ENCODE measurements around the gene OR5AU1. TPM values are rescaled to one million over a fixed set of nuclear protein-coding genes. Genes with fewer than 3 reads are reported as not detected.

OR5AU1 gene
- total and polyA plus RNA-seq, 2 of the 13 experiments (the other 11 are each of a cell fraction or from before 2014, with no cell fraction given), result not detected

DNA sequence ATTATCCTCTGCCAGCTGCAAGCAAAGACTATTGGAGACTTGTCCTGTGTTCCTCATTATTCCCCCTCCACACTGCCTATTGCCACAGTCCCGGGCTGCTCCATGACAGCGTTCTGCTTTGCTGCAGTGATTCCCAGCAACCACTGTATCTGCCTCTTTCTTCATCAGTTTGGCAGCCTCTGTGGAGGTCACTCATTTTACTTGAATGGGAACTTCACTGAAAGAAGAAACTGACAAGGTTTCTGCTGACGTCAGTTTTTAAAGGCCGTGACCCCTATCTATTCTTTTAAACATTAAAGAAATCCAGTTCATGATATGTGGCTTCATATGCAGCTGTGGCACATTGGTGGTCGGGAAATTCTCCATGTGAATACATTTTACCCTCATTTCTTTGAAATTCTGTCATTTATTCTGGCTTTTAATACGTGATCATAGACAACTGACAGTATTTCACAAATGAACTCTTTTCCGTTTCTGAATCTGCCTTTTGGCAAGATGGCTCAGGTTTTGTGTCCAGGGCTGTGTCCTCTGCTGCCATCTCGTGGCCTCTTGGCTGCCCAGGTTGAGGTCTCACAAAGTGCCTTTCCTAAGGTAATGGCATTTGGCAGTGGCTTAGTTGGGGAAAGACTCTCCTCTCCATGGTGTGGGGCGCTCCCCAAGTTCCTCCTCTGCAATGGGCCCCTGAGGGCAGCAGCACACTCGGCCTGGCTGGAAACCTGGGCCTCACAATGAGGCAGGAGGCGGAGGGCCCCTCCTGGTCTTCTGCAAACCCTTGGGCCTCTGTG, 49.2 kb downstream of the OR5AU1 start (continued):
- TF ChIP-seq, protein P1, sequence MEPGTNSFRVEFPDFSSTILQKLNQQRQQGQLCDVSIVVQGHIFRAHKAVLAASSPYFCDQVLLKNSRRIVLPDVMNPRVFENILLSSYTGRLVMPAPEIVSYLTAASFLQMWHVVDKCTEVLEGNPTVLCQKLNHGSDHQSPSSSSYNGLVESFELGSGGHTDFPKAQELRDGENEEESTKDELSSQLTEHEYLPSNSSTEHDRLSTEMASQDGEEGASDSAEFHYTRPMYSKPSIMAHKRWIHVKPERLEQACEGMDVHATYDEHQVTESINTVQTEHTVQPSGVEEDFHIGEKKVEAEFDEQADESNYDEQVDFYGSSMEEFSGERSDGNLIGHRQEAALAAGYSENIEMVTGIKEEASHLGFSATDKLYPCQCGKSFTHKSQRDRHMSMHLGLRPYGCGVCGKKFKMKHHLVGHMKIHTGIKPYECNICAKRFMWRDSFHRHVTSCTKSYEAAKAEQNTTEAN (CRISPR knock-in tag; conservative IDR thresholded peaks at IDR 0.05), result 0 out of 2 replicates have a peak, but pooled peaks have one; percentile 41
- TF ChIP-seq ZNF383 (CRISPR knock-in tag; IDR thresholded peaks at IDR 0.05; ENCODE audit: borderline replicate concordance), result no peak
- TF ChIP-seq HNF4G (IDR thresholded peaks at IDR 0.05; ENCODE audit: borderline replicate concordance, low read depth, low read length), result 0 out of 2 replicates have a peak, but pooled peaks have one; percentile 1
- TF ChIP-seq HNF4G (CRISPR knock-in tag; IDR thresholded peaks at IDR 0.05; ENCODE audit: borderline replicate concordance, low read depth), result 0 out of 2 replicates have a peak, but pooled peaks have one; percentile 52
- TF ChIP-seq ZNF598 (CRISPR knock-in tag; IDR thresholded peaks at IDR 0.05; ENCODE audit: borderline replicate concordance), result peak; percentile 48; the same call in 1 of the 2 replicates
- TF ChIP-seq, protein P2, sequence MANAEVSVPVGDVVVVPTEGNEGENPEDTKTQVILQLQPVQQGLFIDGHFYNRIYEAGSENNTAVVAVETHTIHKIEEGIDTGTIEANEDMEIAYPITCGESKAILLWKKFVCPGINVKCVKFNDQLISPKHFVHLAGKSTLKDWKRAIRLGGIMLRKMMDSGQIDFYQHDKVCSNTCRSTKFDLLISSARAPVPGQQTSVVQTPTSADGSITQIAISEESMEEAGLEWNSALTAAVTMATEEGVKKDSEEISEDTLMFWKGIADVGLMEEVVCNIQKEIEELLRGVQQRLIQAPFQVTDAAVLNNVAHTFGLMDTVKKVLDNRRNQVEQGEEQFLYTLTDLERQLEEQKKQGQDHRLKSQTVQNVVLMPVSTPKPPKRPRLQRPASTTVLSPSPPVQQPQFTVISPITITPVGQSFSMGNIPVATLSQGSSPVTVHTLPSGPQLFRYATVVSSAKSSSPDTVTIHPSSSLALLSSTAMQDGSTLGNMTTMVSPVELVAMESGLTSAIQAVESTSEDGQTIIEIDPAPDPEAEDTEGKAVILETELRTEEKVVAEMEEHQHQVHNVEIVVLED (CRISPR knock-in tag; IDR thresholded peaks at IDR 0.05; ENCODE audit: borderline replicate concordance), result peak; percentile 28; the same call in 1 of the 2 replicates
- TF ChIP-seq, protein P3, sequence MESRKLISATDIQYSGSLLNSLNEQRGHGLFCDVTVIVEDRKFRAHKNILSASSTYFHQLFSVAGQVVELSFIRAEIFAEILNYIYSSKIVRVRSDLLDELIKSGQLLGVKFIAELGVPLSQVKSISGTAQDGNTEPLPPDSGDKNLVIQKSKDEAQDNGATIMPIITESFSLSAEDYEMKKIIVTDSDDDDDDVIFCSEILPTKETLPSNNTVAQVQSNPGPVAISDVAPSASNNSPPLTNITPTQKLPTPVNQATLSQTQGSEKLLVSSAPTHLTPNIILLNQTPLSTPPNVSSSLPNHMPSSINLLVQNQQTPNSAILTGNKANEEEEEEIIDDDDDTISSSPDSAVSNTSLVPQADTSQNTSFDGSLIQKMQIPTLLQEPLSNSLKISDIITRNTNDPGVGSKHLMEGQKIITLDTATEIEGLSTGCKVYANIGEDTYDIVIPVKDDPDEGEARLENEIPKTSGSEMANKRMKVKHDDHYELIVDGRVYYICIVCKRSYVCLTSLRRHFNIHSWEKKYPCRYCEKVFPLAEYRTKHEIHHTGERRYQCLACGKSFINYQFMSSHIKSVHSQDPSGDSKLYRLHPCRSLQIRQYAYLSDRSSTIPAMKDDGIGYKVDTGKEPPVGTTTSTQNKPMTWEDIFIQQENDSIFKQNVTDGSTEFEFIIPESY (CRISPR knock-in tag; IDR thresholded peaks at IDR 0.05), result peak; percentile 85
- TF ChIP-seq, protein P4, sequence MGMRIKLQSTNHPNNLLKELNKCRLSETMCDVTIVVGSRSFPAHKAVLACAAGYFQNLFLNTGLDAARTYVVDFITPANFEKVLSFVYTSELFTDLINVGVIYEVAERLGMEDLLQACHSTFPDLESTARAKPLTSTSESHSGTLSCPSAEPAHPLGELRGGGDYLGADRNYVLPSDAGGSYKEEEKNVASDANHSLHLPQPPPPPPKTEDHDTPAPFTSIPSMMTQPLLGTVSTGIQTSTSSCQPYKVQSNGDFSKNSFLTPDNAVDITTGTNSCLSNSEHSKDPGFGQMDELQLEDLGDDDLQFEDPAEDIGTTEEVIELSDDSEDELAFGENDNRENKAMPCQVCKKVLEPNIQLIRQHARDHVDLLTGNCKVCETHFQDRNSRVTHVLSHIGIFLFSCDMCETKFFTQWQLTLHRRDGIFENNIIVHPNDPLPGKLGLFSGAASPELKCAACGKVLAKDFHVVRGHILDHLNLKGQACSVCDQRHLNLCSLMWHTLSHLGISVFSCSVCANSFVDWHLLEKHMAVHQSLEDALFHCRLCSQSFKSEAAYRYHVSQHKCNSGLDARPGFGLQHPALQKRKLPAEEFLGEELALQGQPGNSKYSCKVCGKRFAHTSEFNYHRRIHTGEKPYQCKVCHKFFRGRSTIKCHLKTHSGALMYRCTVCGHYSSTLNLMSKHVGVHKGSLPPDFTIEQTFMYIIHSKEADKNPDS (CRISPR knock-in tag; IDR thresholded peaks at IDR 0.05), result 0 out of 2 replicates have a peak, but pooled peaks have one; percentile 45
- TF ChIP-seq, protein P5, sequence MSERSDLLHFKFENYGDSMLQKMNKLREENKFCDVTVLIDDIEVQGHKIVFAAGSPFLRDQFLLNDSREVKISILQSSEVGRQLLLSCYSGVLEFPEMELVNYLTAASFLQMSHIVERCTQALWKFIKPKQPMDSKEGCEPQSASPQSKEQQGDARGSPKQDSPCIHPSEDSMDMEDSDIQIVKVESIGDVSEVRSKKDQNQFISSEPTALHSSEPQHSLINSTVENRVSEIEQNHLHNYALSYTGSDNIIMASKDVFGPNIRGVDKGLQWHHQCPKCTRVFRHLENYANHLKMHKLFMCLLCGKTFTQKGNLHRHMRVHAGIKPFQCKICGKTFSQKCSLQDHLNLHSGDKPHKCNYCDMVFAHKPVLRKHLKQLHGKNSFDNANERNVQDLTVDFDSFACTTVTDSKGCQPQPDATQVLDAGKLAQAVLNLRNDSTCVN (CRISPR knock-in tag; IDR thresholded peaks at IDR 0.05; ENCODE audit: borderline replicate concordance), result no peak
- TF ChIP-seq ZNF614 (CRISPR knock-in tag; IDR thresholded peaks at IDR 0.05; ENCODE audit: borderline replicate concordance), result peak; percentile 96
- peak; percentile 77 for TF ChIP-seq SAP130 (CRISPR knock-in tag; IDR thresholded peaks at IDR 0.05; ENCODE audit: low read depth)
- no peak for TF ChIP-seq MAZ (IDR thresholded peaks at IDR 0.05; ENCODE audit: borderline replicate concordance, low read depth, low read length)
- 0 out of 2 replicates have a peak, but pooled peaks have one; percentile 21 for TF ChIP-seq MAZ (CRISPR knock-in tag; IDR thresholded peaks at IDR 0.05; ENCODE audit: low read depth)
- TF ChIP-seq HIVEP1 (CRISPR knock-in tag; IDR thresholded peaks at IDR 0.05), result peak; percentile 70; the same call in 1 of the 2 replicates
- TF ChIP-seq, protein P6, sequence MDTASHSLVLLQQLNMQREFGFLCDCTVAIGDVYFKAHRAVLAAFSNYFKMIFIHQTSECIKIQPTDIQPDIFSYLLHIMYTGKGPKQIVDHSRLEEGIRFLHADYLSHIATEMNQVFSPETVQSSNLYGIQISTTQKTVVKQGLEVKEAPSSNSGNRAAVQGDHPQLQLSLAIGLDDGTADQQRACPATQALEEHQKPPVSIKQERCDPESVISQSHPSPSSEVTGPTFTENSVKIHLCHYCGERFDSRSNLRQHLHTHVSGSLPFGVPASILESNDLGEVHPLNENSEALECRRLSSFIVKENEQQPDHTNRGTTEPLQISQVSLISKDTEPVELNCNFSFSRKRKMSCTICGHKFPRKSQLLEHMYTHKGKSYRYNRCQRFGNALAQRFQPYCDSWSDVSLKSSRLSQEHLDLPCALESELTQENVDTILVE (CRISPR knock-in tag; IDR thresholded peaks at IDR 0.05), result peak; percentile 76
- peak; percentile 55 for TF ChIP-seq ZNF768 (CRISPR knock-in tag; IDR thresholded peaks at IDR 0.05)
- peak in 1 of 2 experiments; percentile 41; a peak in 1 of 4 replicates for TF ChIP-seq POLR2A (IDR thresholded peaks at IDR 0.05; ENCODE audit: insufficient read depth in 1 of 2, low read depth in 2 of 2, low read length in 2 of 2)
- 0 out of 2 replicates have a peak, but pooled peaks have one; percentile 16 for TF ChIP-seq SP4 (CRISPR knock-in tag; IDR thresholded peaks at IDR 0.05)
